Stimulated activated CD8-positive, alpha-beta memory T cell treated with anti-CD3 and anti-CD28 coated beads, Interleukin-4, amount 100 ng/mL, for 48 hours (primary cell): Measurements from ENCODE around the gene GRB10.
"Not testable (repeated sequence)": the region's sequence is repeated elsewhere in the genome, so short reads cannot be mapped to it uniquely, and the experiment has no call there.

ENCODE experiments used
- DNase-seq: peaks from one replicate; pipeline ENCODE4 v3.0.0-alpha.2; 2020

GRB10 gene

DNA sequence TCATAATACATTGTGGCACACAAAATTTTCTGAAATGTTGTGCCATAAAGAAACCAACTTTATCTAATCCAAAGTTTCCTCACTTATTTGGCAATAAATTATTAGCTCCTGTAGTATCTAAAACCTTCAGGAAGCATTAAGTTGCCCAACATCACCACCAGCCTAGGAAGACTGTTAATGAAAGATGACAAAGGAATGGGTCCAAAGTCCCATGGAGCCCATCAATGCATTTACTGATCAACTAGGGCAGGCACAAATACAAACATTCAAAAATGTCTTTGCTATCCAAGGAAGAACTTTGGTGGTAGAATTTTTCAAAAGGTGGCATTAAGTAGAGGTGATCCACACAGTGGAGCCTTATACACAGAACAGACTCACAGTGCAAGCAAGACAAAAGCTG lies 4.5 kb downstream of the GRB10 start:
- no peak for DNase-seq

DNA sequence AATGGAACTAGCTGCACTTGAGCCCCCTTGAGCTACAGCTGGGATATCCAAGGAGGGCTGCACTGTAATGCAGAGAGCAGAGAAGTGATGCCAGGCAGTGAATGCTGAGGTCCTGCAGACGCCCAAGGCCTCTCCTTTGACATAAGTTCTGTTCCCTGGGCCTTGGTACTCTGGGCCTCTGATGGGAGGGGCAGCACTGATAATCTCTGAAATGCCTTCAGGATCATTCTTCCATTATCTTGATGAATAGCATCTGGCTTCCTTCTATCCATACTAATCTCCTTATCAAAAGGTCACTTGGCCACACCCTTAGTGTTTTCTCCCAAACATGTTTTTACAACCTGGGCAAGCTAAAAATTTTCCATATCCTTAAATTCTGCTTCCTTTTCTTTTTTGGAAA lies 6.9 kb downstream of the GRB10 start:
- no peak for DNase-seq

GRCh38 chr7:50775231-50775630 lies 7.5 kb downstream of the GRB10 start:
- no peak for DNase-seq

DNA sequence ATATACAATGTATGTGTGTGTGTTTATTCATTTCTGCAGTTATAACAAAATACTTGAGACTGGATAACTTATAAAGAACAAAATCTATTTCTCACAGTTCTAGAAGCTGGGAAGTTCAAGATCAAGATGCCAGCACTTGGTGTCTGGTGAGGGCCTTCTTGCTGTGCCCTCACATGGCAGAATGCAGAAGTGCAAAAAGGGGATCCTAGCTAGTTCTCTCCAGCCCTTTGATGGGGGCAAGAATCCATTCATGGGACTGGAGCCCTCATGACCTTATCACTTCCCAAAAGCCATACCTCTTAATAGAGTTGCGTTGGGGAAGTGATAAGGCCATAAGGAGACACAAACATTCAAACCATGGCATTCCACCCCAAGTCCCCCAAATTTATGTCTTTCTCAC lies 8.4 kb downstream of the GRB10 start:
- no peak for DNase-seq

DNA sequence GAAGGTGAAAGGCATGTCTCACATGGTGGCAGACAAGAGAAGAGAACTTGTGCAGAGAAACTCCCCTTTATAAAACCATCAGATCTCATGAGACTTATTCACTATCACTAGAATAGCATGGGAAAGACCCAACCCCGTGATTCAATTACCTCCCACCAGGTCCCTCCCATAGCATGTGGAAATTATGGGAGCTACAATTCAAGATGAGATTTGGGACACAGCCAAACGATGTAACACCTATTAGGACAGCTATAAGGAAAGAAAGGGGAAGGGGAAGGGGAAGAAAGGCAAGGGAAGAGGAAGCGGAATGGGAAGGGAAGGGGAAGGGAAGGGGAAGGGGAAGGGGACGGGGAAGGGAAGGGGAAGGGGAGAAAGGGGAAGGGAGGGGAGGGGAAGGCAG lies 9.6 kb downstream of the GRB10 start:
- DNase-seq = not testable (repeated sequence)

- DNase-seq = no peak
Measured at GRCh38 chr7:50771120-50772002, 11.3 kb downstream of the GRB10 start.

GRCh38 chr7:50768485-50769474 lies 13.9 kb downstream of the GRB10 start:
- no peak for DNase-seq

- no peak for DNase-seq
Measured at GRCh38 chr7:50766849-50767207, 15.9 kb downstream of the GRB10 start.

DNA sequence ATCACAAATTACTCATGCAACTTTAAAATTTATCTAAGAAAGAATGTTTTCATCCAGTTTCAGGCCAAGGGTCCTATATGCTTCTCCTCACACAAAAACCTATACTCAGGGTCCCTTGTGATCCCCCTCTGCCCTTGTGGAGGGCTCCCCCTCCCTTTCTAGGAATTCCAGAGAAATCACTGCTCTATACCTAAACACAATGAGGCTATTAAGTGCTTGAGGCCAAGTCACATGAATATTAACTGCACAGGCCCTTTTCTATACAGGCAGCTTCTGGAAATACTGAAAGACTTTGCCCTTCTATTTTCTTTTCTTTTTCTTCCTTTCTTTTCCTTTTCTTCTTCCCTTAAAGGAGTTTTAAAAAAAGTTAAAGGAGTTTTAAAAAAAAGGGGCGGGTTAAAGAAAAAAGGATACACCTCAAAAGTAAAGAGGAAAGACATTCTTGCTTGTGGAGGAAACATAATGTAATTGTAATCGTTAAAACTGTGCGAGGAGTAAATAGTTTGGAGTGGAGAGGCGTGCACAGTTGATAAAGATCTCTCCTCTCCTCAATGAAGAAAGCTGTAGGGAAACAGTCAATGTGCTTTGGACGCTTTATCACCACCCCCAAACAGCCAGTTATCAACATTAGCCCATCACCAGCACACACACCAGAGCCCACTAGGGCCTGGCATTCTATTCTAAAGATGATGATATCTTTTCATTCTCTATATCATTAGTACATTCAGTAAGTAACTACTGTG lies 16.4 kb downstream of the GRB10 start:
- no peak for DNase-seq

DNA sequence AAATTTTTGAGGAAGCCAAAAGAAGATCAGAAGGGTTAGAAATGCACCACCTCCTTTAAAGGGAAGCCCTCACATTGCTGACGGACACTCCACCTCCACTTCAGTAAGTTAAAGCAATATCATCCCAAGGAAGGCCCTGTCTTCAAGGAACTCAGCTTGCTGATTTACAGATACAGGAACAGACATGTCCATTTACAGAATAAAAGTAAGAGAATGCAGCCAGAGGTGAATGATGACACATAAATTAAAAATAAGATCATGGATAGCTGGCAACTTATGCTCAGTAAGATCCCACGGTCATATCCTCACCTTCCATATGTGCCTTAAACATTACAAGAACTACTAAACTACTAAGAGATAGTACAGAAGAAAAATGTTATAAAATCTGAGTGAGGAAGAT lies 20.4 kb downstream of the GRB10 start:
- DNase-seq = no peak

GRCh38 chr7:50761713-50762112 lies 21.0 kb downstream of the GRB10 start:
- DNase-seq = no peak

- DNase-seq = no peak
Measured at GRCh38 chr7:50757703-50758390, 24.8 kb downstream of the GRB10 start.

DNA sequence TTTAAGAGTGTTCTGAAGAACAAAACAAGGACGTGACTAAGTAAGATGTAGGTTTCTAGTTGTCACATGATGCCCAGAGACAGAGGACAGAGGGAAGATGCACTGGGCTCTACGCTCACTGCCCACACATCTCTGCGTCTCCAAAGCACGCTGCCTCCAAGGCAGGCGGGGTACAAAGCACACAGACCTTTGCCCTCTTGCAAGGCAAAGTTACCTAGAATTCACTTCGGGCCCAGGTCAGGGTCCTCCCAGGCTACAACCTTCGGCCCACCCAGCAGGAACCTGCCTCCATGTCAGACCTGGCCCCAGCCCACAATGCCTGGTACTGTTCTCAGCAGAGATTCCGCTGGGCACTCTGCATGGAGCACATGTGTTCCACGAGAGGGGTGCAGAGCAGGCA lies 26.5 kb downstream of the GRB10 start:
- DNase-seq = no peak

DNA sequence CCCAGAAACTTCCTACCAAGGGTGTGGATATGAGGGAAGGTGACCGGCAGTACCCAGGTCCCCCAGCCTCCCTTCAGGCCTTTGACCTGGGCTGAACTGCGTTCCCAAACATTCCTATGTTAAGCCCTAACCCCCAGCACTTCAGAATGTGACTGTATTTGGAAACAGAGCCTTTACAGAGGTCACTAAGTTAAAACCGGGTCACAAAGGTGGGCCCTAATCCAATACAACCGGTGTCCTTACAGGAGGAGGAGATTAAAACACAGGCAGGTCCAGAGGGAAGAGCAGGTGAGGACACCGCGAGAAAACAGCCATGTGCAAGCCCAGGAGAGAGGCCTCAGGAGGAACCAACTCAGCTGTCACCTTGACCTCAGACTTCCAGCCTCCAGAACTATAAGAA lies 28.0 kb downstream of the GRB10 start:
- no peak for DNase-seq

DNA sequence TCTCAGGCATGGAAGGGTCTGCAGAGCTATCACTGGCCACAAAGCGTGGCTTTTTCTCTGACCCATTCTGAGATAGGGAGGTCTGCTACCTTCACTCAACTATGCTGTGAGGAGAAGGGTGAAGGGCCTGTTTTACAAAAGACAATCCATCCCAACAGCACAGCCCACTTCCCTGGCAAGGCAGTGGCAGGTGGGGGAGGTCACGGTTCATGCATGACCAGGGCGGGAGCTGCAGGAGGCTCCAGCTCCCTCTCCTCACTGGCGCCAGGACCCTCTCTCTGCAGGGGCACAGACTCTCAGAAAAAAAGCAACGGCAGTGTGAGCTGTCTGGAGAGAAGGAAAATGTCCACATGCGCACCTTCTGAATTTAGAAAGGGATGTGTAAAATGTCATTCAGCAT lies 28.5 kb downstream of the GRB10 start:
- no peak for DNase-seq

DNA sequence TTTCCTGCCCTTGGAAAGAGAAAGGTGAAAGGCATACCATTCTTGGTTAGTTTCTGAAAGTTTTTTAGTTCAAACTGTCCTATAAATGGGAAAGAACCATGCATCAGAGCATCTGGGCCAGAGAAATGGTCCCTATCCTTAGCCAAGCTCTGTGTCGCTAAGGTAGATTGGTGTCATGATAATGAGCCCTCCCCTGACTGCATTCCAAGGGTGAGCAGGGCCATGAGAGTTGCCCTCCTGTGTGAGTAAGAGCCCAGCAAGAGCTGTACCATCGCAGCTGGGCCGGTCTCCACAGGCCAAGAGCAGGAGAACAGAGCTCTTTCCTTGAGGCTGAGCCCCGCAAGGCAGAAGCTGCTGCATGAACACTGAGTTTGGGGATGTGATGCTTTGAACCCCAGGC lies 30.3 kb downstream of the GRB10 start:
- DNase-seq = no peak

- no peak for DNase-seq
Measured at GRCh38 chr7:50751146-50751545, 31.6 kb downstream of the GRB10 start.

GRCh38 chr7:50749896-50750295 lies 32.8 kb downstream of the GRB10 start:
- no peak for DNase-seq

DNA sequence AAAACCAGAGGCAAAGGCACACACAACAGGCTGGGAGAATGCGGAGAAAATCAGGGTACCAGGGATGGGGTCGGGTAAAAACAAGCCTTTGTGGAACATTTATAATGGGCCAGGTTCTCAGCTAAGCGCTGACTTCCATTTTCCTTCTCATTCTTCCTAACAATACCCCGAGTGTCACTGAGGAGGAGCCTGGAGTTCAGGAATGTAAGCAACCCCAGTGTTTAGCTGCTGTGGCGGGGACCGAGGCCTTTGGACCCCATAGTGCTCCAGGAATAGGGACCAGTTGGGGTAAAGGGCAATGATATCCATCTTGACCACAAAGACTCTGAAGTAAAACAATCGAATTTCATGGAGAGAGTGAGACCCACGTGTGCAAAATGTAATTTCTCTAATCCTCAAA lies 34.2 kb downstream of the GRB10 start:
- no peak for DNase-seq

- no peak for DNase-seq
Measured at GRCh38 chr7:50745835-50746234, 36.9 kb downstream of the GRB10 start.

DNA sequence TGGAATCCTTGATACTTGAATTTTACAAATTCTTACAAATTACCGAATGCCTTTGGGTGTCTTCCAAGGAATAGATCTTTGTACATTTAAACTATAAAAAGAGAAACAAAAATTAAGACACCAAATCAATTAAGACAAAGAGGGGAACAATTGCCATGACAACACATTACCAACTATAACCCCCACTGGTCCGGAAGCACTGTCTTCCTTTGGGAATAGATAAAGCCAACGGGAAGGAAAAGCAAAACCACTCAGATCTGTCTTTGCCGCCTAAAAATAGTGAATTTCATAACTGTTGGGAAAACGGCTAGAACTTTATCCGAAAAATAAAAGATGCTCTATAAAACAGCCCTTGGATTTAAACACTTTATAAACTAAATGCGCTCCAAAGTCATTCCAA lies 37.4 kb downstream of the GRB10 start:
- no peak for DNase-seq

DNA sequence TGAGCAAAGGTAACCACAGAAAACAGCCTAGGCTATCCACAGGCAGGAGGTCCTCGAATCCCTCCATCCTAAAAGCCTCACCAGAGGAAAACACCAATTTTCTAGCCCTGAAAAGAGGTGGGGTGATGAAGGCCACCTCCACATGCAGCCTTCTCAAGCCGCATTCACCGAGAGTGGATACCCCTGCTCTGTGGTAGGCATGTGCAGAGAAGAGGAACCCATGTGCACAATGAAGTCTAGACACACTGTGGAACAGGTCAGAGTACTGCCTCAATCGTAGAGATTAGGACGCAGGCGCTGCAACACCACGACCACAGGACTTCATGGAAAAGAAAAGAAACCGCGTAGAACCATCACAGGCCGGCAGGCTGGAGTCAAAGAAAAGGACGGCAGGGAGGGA lies 38.8 kb downstream of the GRB10 start:
- DNase-seq = no peak

DNA sequence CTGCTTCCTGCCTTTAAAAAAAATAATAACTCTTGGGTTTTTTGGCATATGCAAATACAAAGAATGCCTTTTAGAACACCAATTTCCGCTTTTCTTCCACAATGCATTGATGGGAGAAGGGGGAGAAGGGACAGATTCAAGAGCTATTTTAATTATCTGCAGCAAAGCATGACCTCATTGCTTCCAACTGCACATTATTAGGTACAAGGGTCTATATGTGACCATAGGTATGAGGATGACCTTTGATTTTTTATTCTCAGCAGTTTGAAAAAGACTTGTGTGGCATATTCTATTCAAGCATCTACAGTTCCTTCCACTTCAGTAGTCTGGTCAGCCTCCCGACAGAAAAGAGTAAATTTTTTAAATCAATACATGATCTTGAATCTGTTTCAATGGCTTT lies 39.7 kb downstream of the GRB10 start:
- no peak for DNase-seq
